ENCODE results near the gene P3H2. TPM values are rescaled to one million over a fixed set of nuclear protein-coding genes. Genes with fewer than 3 reads are reported as not detected.

The P3H2 gene
- total and polyA plus RNA-seq, 2 of the 4 experiments (the other 2 are of a cell fraction) = 54.7 to 64.3 TPM

- Histone ChIP-seq H4K20me1 (ENCODE audit: insufficient read depth, low read length) (peaks cover 4% of the 10 kb centered on the region; the same call in 1 of the 2 replicates), H3K27me3 (ENCODE audit: control insufficient read depth, insufficient read depth, low read length) (no peaks in the 10 kb centered on the region), H2BK20ac (ENCODE audit: low read depth, low read length) (no peak overlapping the region), H4K8ac (ENCODE audit: low read depth in 2 of 2, low read length in 2 of 2) (no peak overlapping the region), H3K4ac (ENCODE audit: low read depth, low read length) (no peak overlapping the region), H2AK9ac (replicated peaks; ENCODE audit: low read depth, low read length, poor library complexity) (no peak overlapping the region), H3K14ac (replicated peaks; ENCODE audit: low read depth, low read length) (no peak overlapping the region), H3K56ac (ENCODE audit: extremely low read depth, insufficient read depth, low read length) (no peak overlapping the region), H3K4me3 (ENCODE audit: insufficient read depth, low read depth, low read length) (no peak overlapping the region), H3K9me3 (ENCODE audit: control insufficient read depth, insufficient read depth, low read length) (no peaks in the 10 kb centered on the region), H3K36me3 (ENCODE audit: control insufficient read depth, insufficient read depth, low read length) (no peaks in the 10 kb centered on the region), H2AK5ac (ENCODE audit: low read depth, low read length) (no peak overlapping the region), H2BK120ac (ENCODE audit: low read depth, low read length) (no peak overlapping the region), H2BK15ac (ENCODE audit: low read depth, low read length) (no peak overlapping the region), H4K5ac (ENCODE audit: low read depth, low read length) (no peak overlapping the region), H2BK5ac (ENCODE audit: low read depth, low read length, poor library complexity, severe bottlenecking) (no peak overlapping the region), H2AFZ (replicated peaks; ENCODE audit: low read length, poor library complexity) (no peak overlapping the region), H3K9me1 (ENCODE audit: insufficient read depth, low read length) (peaks cover 6% of the 10 kb centered on the region; the same call in 1 of the 2 replicates), H3K4me2 (ENCODE audit: low read depth, low read length) (no peak overlapping the region), H3K9ac (ENCODE audit: low read depth, low read length) (no peak overlapping the region), H3K4me1 (ENCODE audit: control insufficient read depth, insufficient read depth, low read length) (peaks cover 4% of the 10 kb centered on the region; the same call in 1 of the 2 replicates), H3K79me1 (ENCODE audit: low read depth in 1 of 2, low read length in 2 of 2) (peaks cover 14 to 44% of the 10 kb centered on the region in 2 experiments), H3K18ac (ENCODE audit: low read depth, low read length) (no peak overlapping the region), H4K91ac (ENCODE audit: insufficient read depth, low read depth, low read length) (no peak overlapping the region), H3K23ac (ENCODE audit: low read depth, low read length) (no peak overlapping the region), H3K27ac (ENCODE audit: insufficient read depth, low read length) (no peak overlapping the region)
- TF ChIP-seq BHLHE40 (IDR thresholded peaks at IDR 0.05; ENCODE audit: low read depth, low read length) (no peak), SMC3 (IDR thresholded peaks at IDR 0.05; ENCODE audit: low read depth, low read length) (no peak), RAD21 (IDR thresholded peaks at IDR 0.05; ENCODE audit: low read length) (no peak), RCOR1 (IDR thresholded peaks at IDR 0.05; ENCODE audit: insufficient replicate concordance, low read length) (no peak), FOS (IDR thresholded peaks at IDR 0.05; ENCODE audit: low read depth, low read length) (no peak), POLR2A (IDR thresholded peaks at IDR 0.05; ENCODE audit: low read depth, low read length) (no peak), USF2 (IDR thresholded peaks at IDR 0.05; ENCODE audit: low read depth, low read length) (no peak), RFX5 (IDR thresholded peaks at IDR 0.05; ENCODE audit: low read depth, low read length) (no peak), MXI1 (IDR thresholded peaks at IDR 0.05; ENCODE audit: borderline replicate concordance, low read depth, low read length) (no peak), CHD1 (IDR thresholded peaks at IDR 0.05; ENCODE audit: low read depth, low read length) (no peak), MAZ (IDR thresholded peaks at IDR 0.05; ENCODE audit: borderline replicate concordance, low read depth, low read length) (no peak), ELK1 (IDR thresholded peaks at IDR 0.05; ENCODE audit: borderline replicate concordance, low read depth, low read length) (no peak), CEBPB (IDR thresholded peaks at IDR 0.05; ENCODE audit: low read depth, low read length) (no peak)
- ChIA-PET POLR2A (ENCODE audit: unreplicated experiment) (no interaction called here), CTCF (interaction anchor here (1.3 to 1.4 kb wide), 2 partner anchors 9 to 140 kb away, joined by 3 to 4 read pairs; partner anchors contain the start of gene P3H2)
- ATAC-seq (ENCODE audit: low read depth) = no peak
- no peak for DNase-seq
- no TSS peak for BruUV-seq (replicated peaks)
- WGBS, 2 experiments (ENCODE audit: extremely low coverage in 2 of 2, insufficient read length in 1 of 2) = no CpG with 5 or more reads among the region's 1 CpG
- intact Hi-C loops (cut with micrococcal nuclease) (no loop called here), in situ Hi-C loops (cut with MboI; ENCODE audit: low sequenced_read_pairs) (no loop called here), dilution Hi-C loops (cut with HindIII; ENCODE audit: low sequenced_read_pairs, unreplicated experiment) (no loop called here)
These were observed 9.9 kb downstream of the P3H2 start for GRCh38 chr3:190110826-190111225.

All from IMR-90 (cell line).